Measurements from ENCODE around the gene CTPS2. TPM values are rescaled to one million over a fixed set of nuclear protein-coding genes. Genes with fewer than 3 reads are reported as not detected.

CTPS2 gene
- polyA plus RNA-seq, 1 of the 3 experiments (the other 2 are of a cell fraction), result 6.1 TPM

DNA sequence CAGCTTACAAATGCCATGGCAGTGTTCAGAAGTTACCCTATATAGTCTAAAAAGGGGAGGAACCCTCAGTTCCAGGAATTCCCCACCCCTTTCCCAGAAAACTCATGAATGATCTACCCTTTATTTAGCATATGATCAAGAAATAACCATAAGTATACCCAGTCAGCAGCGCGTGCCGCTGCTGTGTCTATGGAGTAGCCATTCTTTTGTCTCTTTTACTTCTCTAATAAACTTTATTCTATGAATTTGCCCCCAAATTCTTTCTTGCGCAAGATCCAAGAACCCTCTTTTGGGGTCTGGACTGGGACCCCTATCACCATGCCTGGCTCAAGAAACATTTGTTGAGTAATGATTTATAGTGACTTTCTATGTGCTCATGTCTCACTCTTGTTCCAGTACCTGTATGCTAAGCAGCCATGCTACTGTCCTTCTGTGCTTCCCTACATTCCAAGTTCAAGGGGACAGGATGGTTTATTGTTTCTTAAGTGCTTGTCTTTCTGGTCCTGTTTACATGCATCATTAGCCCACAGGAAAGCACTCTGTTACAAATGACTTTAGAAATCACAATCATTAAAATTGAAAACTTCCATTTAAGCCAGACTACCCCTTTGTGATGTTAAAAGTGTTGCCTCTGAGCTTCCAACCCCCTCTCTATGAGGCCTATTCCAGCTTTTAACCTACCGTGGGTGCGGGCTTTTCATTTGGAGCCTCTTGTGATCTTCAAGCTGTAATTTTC lies 125.9 kb downstream of the CTPS2 start:
- no peak for DNase-seq
- ChIA-PET CTCF (no interaction called here), POLR2A (no interaction called here)
- Histone ChIP-seq H3K79me2 (ENCODE audit: insufficient read depth) (no peaks in the 10 kb centered on the region), H3K9me3 (no peaks in the 10 kb centered on the region), H3K9ac (no peak overlapping the region), H4K20me1 (ENCODE audit: insufficient read depth) (no peaks in the 10 kb centered on the region), H3K27me3 (ENCODE audit: insufficient read depth) (no peaks in the 10 kb centered on the region), H3K4me2 (no peak overlapping the region), H3K9me2 (no peaks in the 10 kb centered on the region), H3K4me1 (ENCODE audit: control insufficient read depth in 1 of 2, insufficient read depth in 2 of 2, low read depth in 1 of 2, low read length in 1 of 2) (peaks cover 4 to 6% of the 10 kb centered on the region in 2 experiments; a peak in 3 of 4 replicates), H2AFZ (ENCODE audit: low read depth) (no peak overlapping the region), H3K36me3 (replicated peaks in 1 of 2; ENCODE audit: control insufficient read depth in 1 of 2, insufficient read depth in 2 of 2, low read length in 1 of 2) (peaks cover 2 to 24% of the 10 kb centered on the region in 2 experiments), H3K4me3 (ENCODE audit: low read depth in 2 of 2, low read length in 1 of 2) (no peak overlapping the region), H3K27ac (ENCODE audit: low read depth in 2 of 2, low read length in 1 of 2) (no peak overlapping the region), H3F3A (replicated peaks; ENCODE audit: insufficient read depth) (peaks cover 17% of the 10 kb centered on the region)
- WGBS (ENCODE audit: low lambda C conversion rate), result 77% methylated on average over 6 of the region's 6 CpGs
- TF ChIP-seq YY1 (IDR thresholded peaks at IDR 0.05; ENCODE audit: low read depth), result no peak
- TF ChIP-seq, protein P1, sequence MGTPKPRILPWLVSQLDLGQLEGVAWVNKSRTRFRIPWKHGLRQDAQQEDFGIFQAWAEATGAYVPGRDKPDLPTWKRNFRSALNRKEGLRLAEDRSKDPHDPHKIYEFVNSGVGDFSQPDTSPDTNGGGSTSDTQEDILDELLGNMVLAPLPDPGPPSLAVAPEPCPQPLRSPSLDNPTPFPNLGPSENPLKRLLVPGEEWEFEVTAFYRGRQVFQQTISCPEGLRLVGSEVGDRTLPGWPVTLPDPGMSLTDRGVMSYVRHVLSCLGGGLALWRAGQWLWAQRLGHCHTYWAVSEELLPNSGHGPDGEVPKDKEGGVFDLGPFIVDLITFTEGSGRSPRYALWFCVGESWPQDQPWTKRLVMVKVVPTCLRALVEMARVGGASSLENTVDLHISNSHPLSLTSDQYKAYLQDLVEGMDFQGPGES (IDR thresholded peaks at IDR 0.05; ENCODE audit: low read depth, low read length), result no peak
- TF ChIP-seq, protein P2, sequence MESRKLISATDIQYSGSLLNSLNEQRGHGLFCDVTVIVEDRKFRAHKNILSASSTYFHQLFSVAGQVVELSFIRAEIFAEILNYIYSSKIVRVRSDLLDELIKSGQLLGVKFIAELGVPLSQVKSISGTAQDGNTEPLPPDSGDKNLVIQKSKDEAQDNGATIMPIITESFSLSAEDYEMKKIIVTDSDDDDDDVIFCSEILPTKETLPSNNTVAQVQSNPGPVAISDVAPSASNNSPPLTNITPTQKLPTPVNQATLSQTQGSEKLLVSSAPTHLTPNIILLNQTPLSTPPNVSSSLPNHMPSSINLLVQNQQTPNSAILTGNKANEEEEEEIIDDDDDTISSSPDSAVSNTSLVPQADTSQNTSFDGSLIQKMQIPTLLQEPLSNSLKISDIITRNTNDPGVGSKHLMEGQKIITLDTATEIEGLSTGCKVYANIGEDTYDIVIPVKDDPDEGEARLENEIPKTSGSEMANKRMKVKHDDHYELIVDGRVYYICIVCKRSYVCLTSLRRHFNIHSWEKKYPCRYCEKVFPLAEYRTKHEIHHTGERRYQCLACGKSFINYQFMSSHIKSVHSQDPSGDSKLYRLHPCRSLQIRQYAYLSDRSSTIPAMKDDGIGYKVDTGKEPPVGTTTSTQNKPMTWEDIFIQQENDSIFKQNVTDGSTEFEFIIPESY (IDR thresholded peaks at IDR 0.05; ENCODE audit: borderline replicate concordance, low read depth), result no peak
- no peak for TF ChIP-seq CHD2 (IDR thresholded peaks at IDR 0.05; ENCODE audit: low read length, partially characterized antibody)
- TF ChIP-seq, protein P3, sequence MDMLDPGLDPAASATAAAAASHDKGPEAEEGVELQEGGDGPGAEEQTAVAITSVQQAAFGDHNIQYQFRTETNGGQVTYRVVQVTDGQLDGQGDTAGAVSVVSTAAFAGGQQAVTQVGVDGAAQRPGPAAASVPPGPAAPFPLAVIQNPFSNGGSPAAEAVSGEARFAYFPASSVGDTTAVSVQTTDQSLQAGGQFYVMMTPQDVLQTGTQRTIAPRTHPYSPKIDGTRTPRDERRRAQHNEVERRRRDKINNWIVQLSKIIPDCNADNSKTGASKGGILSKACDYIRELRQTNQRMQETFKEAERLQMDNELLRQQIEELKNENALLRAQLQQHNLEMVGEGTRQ (IDR thresholded peaks at IDR 0.05; ENCODE audit: borderline replicate concordance, low read depth, low read length), result no peak
- no peak for TF ChIP-seq TCF12 (IDR thresholded peaks at IDR 0.05)
- TF ChIP-seq TEAD4 (IDR thresholded peaks at IDR 0.05; ENCODE audit: borderline replicate concordance, insufficient read depth), result no peak
- TF ChIP-seq, protein P4, sequence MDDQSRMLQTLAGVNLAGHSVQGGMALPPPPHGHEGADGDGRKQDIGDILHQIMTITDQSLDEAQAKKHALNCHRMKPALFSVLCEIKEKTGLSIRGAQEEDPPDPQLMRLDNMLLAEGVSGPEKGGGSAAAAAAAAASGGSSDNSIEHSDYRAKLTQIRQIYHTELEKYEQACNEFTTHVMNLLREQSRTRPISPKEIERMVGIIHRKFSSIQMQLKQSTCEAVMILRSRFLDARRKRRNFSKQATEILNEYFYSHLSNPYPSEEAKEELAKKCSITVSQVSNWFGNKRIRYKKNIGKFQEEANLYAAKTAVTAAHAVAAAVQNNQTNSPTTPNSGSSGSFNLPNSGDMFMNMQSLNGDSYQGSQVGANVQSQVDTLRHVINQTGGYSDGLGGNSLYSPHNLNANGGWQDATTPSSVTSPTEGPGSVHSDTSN (IDR thresholded peaks at IDR 0.05), result no peak
- TF ChIP-seq NFIC (IDR thresholded peaks at IDR 0.05; ENCODE audit: borderline replicate concordance), result no peak
- TF ChIP-seq TAF1 (IDR thresholded peaks at IDR 0.05; ENCODE audit: borderline replicate concordance, low read depth, low read length), result no peak
- no peak for TF ChIP-seq RXRA (IDR thresholded peaks at IDR 0.05; ENCODE audit: borderline replicate concordance, low read depth)
- TF ChIP-seq ELF1 (IDR thresholded peaks at IDR 0.05), result no peak
- no peak for TF ChIP-seq RAD21 (IDR thresholded peaks at IDR 0.05; ENCODE audit: low read length)
- no peak for TF ChIP-seq RFX5 (IDR thresholded peaks at IDR 0.05; ENCODE audit: low read length)
- no peak for TF ChIP-seq EZH2phosphoT487 (IDR thresholded peaks at IDR 0.05; ENCODE audit: borderline replicate concordance, low read depth)
- no peak for TF ChIP-seq EP300 (IDR thresholded peaks at IDR 0.05; ENCODE audit: borderline replicate concordance in 1 of 2, low read depth in 1 of 2, low read length in 1 of 2)
- no peak for TF ChIP-seq SMC3 (IDR thresholded peaks at IDR 0.05; ENCODE audit: low read depth, low read length)
- TF ChIP-seq SIN3A (IDR thresholded peaks at IDR 0.05; ENCODE audit: borderline replicate concordance, low read depth, low read length), result no peak
- TF ChIP-seq, protein P5, sequence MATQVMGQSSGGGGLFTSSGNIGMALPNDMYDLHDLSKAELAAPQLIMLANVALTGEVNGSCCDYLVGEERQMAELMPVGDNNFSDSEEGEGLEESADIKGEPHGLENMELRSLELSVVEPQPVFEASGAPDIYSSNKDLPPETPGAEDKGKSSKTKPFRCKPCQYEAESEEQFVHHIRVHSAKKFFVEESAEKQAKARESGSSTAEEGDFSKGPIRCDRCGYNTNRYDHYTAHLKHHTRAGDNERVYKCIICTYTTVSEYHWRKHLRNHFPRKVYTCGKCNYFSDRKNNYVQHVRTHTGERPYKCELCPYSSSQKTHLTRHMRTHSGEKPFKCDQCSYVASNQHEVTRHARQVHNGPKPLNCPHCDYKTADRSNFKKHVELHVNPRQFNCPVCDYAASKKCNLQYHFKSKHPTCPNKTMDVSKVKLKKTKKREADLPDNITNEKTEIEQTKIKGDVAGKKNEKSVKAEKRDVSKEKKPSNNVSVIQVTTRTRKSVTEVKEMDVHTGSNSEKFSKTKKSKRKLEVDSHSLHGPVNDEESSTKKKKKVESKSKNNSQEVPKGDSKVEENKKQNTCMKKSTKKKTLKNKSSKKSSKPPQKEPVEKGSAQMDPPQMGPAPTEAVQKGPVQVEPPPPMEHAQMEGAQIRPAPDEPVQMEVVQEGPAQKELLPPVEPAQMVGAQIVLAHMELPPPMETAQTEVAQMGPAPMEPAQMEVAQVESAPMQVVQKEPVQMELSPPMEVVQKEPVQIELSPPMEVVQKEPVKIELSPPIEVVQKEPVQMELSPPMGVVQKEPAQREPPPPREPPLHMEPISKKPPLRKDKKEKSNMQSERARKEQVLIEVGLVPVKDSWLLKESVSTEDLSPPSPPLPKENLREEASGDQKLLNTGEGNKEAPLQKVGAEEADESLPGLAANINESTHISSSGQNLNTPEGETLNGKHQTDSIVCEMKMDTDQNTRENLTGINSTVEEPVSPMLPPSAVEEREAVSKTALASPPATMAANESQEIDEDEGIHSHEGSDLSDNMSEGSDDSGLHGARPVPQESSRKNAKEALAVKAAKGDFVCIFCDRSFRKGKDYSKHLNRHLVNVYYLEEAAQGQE (IDR thresholded peaks at IDR 0.05; ENCODE audit: low read depth, low read length), result no peak
- no peak for TF ChIP-seq FOSL2 (IDR thresholded peaks at IDR 0.05; ENCODE audit: borderline replicate concordance, low read depth)

All from SK-N-SH (cell line).